ENCODE results near the gene WWC2.

WWC2 gene

DNA sequence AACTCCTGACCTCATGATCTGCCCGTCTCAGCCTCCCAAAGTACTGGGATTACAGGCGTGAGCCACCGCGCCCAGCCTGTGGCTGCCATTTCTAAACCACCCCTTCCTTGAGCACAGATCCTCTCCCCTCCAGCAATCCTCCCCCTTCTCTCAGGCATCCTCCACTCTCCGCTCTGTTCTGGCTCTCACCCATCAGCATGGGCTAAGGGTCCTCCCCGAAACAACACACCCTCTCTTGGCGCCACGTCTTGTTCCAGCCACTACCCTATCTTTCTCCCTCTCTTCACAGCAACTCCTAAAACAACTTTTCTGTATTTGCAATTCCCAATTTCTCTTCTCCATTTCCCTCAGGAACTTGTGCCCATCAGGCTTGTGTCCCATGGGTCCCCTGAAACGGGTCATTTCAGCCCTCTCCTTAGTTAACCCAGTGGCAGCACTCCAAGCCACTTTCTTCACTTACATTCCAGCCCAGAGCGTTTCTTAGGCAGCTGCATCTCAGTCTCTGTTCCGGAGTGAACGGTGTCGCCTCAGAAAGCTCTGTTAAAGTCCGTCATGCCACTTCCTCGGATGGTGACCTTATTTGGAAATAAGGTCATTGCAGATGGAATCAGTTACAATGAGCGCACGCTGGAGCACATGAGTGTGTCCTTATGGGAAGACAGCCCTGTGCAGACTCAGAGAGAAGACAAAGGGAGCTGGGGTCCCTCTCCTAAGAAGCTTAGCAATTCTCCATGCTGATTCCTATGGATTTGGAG is 251.4 kb downstream of the WWC2 start:
- TF ChIP-seq, protein P1, sequence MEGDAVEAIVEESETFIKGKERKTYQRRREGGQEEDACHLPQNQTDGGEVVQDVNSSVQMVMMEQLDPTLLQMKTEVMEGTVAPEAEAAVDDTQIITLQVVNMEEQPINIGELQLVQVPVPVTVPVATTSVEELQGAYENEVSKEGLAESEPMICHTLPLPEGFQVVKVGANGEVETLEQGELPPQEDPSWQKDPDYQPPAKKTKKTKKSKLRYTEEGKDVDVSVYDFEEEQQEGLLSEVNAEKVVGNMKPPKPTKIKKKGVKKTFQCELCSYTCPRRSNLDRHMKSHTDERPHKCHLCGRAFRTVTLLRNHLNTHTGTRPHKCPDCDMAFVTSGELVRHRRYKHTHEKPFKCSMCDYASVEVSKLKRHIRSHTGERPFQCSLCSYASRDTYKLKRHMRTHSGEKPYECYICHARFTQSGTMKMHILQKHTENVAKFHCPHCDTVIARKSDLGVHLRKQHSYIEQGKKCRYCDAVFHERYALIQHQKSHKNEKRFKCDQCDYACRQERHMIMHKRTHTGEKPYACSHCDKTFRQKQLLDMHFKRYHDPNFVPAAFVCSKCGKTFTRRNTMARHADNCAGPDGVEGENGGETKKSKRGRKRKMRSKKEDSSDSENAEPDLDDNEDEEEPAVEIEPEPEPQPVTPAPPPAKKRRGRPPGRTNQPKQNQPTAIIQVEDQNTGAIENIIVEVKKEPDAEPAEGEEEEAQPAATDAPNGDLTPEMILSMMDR (conservative IDR thresholded peaks at IDR 0.05; ENCODE audit: low read depth, low read length) = no peak
- DNase-seq (ENCODE audit: low read depth) = no peak
- H3K4me3 ChIP-seq (ENCODE audit: low read length) = no peak overlapping the region

DNA sequence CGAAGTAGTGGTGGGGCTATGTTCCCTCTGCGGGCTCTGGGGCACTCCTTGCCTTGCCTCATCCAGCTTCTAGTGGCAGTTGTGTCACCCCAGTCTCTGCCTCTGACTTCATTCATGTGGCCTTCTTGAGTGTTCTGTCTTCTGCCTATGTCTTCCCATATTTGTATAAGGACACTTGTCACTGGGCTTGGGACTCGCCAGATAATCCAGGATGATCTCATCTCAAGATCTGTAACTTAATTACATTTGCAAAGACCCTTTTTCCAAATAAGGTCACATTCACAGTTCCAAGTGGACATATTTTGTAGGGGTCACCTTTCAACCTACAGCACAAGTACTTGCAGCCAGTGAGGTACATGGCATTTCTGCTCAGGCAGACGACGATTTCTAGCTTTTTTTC is 253.5 kb downstream of the WWC2 start:
- TF ChIP-seq, protein P1 (conservative IDR thresholded peaks at IDR 0.05; ENCODE audit: low read depth, low read length) = no peak
- DNase-seq (ENCODE audit: low read depth) = no peak
- H3K4me3 ChIP-seq (ENCODE audit: low read length) = no peak overlapping the region

DNA sequence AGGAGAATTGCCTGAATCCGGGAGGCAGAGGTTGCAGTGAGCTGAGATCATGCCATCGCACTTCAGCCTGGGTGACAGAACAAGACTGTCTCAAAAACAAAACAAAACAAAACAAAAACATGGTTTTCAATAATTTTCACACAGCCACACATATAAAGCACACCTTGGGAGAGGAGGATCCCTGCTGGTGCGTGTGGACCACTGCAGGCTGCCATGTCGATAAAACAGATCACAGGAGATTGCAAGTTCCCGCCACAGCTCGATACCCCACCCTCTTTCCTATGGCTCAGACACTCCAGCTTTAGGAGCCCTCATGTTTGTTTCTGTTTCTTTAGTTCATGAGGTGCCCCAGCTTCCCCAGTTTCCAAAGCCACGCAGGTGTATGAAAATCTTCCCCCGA is 254.5 kb downstream of the WWC2 start:
- no peak overlapping the region for H3K4me3 ChIP-seq (ENCODE audit: low read length)
- no peak for DNase-seq (ENCODE audit: low read depth)
- TF ChIP-seq, protein P1 (conservative IDR thresholded peaks at IDR 0.05; ENCODE audit: low read depth, low read length) = peak; percentile 3

DNA sequence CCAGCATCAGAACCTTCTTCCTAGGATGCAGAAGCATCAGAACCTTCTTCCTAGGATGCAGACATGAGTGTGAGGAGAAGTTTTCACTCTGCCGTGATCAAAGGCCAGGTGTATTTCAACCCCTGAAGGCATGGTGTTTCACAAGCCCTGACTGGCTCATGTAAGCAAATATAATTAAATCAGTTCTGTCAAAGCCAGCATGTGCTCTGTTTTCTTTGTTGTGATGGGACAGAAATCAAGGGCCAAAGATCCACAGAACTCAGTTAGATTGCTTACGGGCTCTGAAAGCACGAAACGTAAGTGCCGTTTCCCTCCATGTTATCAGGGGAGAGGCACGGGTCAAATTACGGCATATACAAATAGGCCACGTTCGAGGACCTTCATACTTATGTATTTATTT is 255.2 kb downstream of the WWC2 start:
- TF ChIP-seq, protein P1 (conservative IDR thresholded peaks at IDR 0.05; ENCODE audit: low read depth, low read length) = no peak
- no peak for DNase-seq (ENCODE audit: low read depth)
- H3K4me3 ChIP-seq (ENCODE audit: low read length) = no peak overlapping the region

DNA sequence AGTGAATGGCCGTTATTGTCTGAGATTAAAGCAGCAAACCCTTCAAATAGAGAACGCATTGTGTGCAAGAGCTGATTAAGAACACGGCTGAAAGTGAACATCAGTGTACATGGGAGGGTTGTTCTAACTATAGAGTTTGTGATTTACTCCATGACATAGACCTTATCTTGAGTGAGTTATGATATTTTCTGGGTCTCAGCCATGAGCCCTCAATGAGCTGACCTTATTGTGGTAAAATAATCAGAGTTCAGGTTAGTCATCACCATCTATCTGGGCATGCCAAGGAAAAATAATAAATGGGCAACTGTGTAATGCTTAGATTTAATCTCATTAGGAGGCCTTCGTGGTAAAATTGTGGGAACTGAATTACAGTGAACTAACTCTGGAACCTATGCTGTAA is 256.3 kb downstream of the WWC2 start:
- TF ChIP-seq, protein P1 (conservative IDR thresholded peaks at IDR 0.05; ENCODE audit: low read depth, low read length) = no peak
- DNase-seq (ENCODE audit: low read depth) = peak; percentile 93
- no peak overlapping the region for H3K4me3 ChIP-seq (ENCODE audit: low read length)

DNA sequence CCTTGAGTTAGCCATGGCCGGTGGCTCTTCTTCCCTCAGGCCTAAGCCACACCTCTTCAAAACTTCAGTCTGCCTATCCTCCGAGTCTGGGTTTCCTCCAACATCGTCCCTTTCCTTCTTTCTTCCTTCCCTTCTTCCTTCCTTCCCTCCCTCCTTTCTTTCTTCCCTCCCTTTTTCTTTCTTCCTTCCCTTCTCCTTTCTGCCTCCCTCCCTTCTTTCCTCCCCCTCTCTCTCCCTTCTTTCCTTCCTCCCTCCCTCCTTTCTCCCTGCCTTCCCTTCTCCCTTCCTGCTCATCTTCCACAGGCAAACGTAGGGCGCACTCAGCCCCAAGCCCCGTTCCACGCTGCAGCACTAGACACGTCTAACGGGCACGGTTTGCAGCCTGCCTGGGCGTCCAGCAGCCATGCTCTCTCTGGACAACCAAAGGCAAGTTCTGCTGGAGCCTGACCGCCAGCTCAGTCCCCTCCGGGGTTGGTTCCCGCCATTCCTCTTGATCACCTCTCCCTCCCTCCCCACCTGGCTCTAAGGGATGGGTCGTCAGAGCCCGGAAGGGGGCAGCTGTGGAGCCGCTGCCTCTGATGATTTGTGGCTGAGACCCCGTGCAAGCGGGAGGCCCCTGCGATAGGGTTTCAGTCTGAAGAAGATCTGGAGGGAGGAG is 257.2 kb downstream of the WWC2 start:
- no peak overlapping the region for H3K4me3 ChIP-seq (ENCODE audit: low read length)
- no peak for DNase-seq (ENCODE audit: low read depth)
- TF ChIP-seq, protein P1 (conservative IDR thresholded peaks at IDR 0.05; ENCODE audit: low read depth, low read length) = no peak
